SW 1271 (cell line): Measurements from ENCODE around the gene STEEP1.
"Not testable (repeated sequence)": the region's sequence is repeated elsewhere in the genome, so short reads cannot be mapped to it uniquely, and the experiment has no call there.

Experiments used
- DNase-seq, 2 experiments: peaks; one replicate each; lab custom pipeline; 2025; lab: John Stamatoyannopoulos, UW

STEEP1 gene

DNA sequence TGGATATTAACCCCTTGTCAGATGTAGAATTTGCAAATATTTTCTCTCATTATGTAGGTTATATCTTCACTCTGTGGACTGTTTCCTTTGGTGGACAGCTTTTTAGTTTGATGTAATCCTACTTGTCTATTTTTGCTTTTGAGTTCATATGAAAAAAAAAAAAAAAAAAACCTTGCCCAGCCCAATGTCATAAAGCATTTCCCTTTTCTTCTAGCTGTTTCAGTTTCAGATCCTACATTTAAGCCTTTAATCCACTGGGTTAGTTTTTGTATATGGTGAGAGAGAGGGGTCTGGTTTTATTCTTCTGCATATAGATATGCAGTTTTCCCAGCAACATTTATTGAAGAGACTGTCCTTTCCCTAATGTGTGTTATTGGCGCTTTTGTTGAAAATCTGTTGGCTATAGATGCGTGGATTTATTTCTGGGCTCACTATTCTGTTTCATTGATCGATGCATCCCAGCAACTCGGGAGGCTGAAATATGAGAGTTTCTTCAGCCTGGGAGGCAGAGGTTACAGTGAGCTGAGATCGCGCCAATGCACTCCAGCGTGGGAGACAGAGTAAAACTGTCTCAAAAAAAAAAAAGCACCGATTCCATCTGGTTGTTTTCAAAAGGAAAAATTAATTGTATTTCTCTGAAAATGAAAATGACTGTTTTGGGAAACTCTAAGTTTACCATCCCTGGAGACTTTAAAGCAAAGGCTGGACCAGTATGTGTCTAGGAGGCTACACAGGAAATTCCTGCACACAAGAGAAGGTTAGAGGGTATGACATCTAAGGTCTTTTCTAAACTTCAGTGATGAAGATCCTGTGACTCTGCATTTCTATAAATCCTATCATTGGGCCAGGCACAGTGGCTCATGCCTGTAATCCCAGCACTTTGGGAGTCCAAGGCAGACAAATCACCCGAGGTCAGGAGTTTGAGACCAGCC lies 35.6 kb downstream of the STEEP1 start:
- no peak for DNase-seq

DNA sequence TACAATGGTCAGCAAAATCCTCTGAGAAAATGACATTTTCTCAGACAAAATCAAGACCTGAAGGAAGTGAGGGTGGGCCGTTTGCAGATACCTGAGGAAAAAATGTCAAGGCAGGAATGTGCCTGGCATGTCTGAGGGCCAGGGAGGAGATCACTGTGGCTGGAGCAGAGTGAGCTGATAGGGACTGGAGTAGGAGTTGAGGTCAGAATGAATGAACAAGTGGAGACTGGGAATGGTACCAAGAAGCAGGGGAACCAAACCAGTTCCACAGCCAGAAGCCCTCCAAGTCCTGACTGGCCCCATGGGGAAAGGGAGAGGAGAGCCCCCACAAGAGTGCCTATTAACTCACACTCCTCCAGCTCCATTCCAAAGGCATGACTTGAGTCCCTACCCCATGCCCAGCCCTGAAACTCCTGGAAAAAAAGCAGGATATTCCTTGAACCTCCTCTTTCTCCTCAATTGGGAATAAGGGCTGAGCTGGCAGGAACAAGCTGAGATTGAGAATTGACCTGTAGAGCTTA lies 41.5 kb downstream of the STEEP1 start:
- no peak for DNase-seq

DNA sequence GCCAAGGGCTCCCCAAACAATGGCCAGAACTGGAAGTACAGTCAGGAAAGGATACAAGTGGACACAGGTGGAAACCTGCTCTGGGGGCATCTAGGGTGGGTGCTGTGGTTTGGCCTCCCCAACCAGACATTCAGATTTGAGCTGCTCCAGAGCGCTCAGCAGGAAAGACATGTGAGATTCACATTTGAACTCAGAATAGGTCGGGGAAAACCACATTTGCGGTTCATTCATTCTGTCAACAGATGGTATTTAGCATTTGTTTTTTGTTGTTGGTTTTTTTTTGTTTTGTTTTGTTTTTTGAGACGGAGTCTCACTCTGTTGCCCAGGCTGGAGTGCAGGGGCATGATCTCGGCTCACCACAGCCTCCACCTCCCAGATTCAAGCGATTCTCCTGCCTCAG lies 44.0 kb downstream of the STEEP1 start:
- DNase-seq = no peak

DNA sequence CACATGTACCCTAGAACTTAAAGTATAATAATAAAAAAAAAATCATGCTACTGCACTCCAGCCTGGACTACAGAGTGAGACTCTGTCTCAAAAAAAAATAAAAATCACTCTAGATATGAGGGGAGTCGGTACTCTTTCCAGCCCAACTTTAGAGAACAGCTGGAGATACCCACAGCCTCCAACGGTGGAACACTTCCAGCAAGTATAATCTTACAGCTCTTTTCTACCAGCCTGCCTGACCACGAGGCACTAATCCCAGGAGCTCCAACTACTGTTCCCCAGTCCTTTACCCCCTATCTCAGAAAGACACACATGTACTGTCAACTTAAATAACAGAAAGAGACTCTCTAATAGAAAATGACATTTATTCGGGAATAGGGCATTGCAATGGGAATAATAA lies 46.8 kb downstream of the STEEP1 start:
- DNase-seq = no peak

DNA sequence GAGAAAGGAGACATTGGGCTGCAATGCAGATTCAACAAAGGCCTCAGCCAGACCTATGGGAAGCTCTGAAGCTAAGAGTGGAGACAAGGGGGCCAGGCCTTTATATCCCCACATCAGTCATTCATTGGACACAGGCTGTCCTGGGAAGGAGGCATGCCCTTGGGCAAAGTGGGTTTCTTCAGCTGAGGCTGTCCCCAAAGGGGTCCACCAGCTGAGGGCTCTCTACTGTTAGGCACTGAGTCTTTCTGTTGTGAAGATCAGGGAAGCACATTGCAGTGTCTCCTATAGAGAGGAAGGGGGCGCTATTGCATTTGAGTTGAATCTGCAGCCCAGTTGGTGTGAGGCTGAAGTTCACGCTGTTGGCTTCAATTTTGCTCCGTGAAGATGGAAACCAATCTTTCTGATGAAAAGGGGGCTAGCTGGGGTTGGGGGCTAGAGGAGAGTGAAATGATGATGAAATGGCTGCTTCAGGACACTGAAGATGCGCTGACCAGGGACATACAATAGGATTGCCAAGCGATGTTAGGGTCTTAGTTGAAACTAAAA lies 49.0 kb downstream of the STEEP1 start:
- DNase-seq = peak in 1 of 2 experiments; percentile 56

DNA sequence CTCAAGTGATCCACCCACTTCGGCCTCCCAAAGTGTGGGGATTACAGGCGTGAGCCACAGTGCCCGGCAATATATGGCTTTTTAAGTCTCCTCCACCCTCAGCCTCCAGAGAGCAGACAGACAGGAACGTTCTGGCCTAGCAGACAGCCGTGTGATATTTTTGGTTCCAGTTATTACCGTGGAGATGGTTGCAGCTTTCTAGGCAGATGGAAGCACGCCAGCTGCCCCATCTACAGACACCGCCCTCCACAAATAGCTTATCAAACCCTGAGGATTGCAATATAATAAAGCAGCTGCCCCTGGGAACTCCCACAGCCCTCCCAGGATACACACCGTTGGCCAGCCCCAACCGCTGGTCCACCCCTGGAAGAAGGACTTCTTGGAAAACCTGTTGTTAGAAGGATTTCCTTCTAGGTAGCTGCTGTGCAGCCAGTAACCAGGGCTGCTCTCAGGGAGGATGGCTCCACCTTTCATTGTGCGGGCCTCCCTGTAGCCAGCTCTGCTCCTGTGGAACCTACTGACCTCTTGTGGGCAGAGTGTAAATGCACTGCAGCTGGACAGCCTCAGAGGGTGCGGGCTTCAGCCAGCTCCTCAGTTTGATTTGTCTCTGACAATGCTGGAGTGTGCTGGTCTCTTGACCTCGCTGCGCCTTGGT lies 52.9 kb downstream of the STEEP1 start:
- peak; percentile 5 to 19 for DNase-seq

DNA sequence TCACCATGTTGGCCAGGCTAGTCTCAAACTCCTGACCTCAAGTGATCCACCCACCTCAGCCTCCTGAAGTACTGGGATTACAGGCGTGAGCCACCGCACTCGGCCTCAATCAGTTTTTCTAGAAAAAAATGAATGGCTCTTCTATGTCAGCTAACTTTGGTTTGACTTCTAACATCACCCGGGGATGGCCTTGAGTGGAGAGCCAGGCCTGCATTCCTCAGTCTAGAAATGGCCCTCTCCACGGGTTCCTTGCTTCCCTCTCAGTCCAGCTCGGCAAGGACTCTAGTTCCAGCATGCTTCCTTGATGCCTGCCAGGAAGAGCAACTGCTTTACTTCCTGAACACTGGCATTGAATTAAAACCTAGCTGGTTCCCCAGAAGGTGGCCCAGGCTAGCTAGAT lies 58.0 kb downstream of the STEEP1 start:
- DNase-seq = no peak

DNA sequence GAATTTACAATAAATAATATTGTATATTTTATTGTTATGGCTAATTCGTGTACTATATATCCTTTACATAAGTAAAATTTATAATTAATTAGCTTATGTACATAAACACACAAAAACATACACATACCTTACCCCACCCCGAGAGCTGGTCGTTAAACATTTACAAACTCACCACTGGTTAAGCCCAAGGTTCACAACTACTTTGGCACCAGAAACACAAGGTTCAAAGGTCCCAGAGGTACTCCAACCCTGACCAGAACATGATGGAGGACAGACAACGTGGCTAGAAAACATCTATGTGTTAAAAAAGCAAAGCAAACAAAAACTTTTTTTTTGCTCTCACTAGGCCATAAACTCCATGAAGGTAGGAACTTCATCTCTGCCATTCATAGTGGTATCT lies 59.3 kb downstream of the STEEP1 start:
- no peak for DNase-seq

DNA sequence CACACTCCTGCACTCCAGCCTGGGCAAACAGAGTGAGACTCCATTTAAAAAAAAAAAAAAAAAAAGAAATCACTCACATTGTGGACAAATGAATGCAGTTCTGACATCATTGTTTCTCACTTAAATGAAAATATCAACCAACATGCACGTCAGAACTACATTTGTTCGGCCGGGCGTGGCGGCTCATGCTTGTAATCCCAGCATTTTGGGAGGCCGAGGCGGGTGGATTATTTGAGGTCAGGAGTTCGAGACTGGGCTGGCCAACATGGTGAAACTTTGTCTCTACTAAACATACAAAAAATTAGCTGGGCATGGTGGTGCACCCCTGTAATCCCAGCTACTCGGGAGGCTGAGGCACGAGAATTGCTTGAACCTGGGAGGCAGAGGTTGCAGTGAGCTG lies 60.1 kb downstream of the STEEP1 start:
- not testable (repeated sequence) for DNase-seq

DNA sequence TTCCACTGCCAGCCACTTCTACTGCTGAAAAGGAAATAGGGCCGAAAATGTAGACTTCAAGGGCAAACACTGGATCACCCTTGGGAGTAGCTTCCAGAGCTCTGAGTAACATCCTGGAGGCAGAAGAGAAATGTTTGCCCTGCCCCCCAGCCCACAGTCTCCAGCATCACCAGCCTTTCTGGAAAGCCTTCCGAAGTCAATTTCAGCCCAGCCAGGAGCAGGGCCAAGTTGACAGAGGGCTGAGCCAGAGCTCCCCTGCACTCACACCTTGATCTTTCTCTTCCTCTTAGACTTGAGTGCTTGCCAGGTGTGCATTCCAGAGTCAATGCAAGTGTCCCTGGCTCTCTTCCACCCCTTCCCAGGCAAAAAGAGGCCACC lies 61.7 kb downstream of the STEEP1 start:
- peak in 1 of 2 experiments; percentile 52 for DNase-seq

DNA sequence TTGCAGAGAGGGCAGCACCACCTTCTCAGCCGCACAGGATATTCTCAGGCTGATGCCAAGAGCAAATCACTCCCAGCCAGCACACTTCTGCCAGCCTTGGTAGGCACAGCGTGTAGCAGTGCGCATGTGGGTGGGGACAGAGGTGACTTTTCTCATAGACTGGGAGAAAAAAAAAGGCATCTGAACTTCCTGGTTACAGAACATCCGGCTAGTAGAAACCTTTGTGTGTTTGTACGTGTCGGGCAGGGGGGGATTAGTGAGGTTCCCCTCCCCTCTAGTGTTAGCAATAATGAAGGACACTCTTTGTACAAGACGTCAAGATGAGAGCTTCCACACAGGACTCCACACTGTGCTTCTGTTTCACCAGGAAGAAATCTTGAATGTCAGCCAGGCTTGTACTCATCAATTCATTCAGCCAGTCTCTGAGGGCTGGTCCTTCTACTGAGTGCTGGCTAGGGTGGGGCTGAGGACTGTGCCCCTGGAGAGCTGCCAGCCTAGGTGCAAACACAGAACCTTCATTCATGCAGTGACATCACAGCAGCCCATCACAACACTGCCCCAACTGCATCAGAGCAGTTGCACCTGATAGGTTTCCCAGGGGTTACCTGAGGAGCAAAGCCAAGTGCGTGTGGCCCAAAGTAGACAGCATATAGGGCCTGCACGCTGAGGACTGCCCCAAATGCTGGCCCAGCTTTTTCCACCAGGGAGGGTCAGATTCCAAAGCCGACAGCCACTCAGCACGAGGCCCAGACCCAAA lies 62.3 kb downstream of the STEEP1 start:
- no peak for DNase-seq

DNA sequence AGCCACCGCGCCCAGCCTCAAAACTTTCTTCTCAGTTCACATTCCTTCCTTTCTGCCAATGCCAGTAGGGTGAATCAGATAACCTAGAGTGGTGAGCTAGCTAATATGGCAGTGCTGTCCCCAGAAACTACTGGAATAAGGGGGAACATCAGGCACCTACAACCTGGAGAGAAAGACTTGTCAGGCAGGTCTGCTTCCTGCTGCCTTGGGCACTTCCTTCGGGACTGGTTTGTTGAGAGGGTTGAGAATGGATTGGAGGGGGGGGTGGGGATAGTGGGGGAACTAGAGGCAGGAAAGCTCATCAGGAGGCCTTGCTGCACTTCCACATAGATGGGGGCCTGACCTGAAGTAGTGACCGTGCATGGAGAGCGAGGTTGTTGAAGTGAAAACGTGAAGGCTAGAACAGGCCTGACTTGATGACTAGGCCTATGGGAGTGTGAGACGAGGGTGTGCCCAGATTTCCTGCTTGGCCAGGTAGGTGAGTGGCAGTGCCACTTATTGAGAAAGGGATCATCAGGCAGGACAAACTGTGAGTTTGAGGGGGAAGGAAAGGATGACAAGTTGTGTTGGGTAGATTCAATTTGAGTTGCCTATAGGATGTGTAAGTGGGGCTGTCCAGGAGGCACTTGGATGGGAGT lies 63.6 kb downstream of the STEEP1 start:
- DNase-seq = no peak

DNA sequence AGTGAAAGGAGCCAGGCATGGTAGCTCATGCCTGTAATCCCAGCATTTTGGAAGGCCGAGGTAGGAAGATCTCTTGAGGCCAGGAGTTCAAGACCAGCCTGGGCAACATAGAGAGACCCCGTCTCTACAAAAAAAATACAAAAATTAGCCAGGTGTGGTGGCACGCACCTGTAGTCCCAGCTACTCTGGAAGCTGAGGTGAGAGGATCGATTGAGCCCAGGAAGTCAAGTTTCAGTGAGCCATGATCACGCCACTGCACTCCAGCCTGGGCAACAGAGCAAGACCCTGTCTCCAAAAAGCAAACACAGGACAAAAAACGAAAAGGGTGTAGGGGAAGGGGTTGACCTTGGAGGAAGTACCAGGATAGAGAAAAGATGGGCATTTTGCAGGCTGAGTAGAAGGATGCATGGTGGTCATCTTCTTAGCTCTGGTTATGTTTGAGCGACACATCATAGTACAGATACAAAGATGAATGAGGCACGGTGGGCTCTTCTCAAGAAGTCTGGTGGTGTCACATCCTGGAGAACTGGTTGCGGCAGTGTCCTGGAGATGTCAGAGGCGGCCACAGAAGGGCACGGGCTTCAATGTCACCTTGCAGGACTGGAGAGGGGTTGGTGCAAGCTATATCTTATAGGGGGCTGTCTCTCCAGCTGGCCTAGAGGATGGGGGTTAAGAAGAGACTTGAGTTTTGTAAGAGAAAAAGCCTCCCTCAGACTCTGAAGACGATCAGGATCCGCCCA lies 65.0 kb downstream of the STEEP1 start:
- DNase-seq = no peak

DNA sequence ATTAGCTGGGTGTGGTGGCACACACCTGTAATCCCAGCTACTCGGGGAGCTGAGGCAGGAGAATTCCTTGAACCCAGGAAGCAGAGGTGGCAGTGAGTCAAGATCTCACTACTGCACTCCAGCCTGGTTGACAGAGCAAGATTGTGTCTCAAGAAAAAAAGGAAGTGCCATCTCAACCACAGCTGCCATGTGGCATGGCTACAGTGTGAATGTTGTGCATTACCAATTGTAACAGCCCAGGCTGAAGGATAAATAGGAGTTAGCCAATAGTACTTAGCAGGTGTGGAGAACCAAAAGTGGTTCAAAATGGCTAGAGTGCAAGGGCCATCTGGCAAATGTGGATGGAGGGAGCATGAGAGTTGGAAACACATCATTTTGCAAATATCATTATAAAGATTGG lies 68.0 kb downstream of the STEEP1 start:
- DNase-seq = no peak

DNA sequence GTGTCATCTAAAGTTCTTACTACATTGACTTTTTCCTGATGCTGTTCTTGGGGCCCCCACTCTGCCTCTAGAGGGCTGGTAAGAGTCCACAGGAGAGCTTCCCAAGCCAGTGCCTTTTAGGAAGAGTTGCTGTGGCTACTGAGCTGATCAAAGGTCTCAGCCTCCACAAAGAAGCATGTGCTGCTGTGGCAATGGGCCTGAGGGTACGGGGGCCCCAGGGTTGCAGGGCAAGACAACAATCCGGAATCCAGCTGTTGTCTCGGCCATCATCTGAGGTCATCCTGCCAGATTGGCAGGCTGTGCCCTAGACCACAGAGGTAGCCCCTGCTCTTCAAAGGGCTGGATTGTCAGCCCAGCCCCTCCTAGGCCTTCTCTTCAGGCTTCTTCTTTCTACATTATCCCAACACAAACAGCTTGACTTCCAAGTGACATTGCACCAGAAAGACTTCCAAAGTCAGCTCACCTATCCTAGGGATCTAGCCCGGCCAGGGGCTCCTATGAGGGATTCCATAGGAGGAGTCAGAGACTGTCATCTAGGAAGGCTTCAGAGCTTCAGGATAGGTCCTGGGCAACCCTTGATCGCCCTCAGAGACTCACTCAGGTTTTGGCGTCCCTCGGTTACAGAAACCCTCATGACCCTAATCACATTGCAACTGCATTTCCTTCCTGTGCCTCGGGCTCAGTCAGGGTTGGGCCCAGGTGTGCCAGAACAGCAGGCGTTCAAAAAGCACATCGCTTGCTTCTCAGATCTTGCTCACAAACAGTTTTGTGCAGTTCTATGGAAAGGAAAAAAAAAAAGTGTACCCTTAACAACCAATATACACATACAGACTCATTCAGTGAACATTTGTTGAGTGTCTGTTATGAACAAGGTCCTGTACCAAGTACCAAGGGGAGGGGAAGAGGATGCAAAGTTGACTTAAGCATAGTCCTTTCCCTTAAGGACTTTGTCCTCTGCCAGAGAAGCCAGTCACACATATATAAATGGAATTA lies 69.2 kb downstream of the STEEP1 start:
- no peak for DNase-seq

DNA sequence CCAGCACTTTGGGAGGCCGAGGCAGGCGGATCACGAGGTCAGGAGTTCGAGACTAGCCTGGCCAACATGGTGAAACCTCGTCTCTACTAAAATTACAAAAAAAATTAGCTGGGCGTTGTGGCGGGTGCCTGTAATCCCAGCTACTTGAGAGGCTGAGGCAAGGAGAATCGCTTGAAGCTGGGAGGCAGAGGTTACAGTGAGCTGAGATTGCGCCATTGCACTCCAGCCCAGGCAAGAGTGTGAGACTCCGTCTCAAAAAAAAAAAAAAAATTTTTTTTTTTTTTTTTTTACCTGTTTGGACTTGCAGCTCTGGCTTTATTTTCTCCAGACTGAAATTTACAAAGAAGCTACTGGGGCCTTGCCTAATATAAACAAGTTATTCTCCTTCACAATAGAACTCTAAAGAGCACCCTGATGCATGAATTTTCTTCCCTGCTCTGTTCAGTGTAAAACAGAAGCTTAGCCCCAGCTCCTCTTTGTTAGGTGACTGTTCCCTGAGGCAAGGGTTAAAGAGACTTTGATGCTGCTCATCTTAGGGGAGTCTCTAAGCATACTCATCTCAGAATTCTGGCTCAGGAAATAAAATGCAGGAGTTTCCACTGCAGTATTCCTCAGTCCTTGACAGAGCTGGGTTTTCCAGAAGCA lies 71.2 kb downstream of the STEEP1 start:
- DNase-seq = not testable (repeated sequence)

DNA sequence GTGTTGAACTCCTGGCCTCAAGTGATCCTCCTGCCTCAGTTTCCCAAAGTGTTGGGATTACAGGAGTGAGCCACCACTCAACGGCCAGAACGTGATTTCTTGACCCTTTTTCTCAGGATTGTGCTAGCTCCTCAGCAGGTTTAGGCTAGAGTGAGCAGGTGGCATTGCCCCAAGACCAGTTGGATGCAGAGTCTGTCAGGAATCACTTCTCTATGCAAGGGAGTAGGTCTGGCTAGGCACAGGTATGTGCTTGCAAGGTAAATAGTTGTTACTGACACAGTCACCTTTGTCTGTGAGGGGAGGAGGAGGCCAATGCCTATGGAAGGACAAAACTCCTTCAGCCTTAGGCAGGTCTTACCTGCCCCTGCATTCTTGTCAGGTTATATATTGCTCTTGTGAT lies 72.7 kb downstream of the STEEP1 start:
- DNase-seq = no peak

DNA sequence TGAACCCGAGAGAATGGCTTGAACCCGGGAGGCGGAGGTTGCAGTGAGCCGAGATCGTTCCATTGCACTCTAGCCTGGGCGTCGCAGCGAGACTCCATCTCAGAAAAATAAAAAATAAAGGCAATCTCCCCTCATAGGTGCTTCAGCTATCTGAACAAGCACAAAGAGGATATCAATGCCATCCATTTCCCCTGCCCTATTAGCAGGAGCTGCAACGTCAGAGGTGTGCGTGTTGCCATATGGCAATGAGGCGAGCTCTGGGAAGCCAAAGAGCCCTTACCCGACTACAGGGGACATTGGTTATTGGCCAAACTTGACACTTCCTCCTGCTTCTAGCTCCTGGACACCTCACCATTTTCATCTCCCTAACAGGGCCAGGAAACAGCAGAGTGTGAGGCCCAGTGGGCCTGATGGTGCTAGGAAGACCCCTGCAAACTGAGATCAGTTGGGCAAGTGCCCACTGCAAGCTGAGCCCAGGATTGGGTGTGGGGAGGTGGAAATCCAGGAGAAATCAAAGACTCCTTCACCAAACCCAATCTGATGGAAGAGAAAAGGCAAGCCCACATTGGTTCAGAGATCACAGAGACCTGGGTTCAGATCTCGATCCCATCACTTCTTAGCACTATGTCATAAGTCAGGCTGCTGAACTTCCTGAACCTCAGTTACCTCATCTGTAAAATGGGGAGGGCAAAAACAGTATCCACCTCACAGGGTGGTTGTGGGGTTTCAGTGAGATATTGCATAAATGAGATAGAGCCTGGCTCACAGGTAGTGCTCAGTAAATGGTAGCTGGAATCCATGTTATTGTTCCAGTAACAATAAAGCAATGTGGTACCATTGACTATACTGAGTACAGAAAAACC lies 75.8 kb downstream of the STEEP1 start:
- DNase-seq = no peak
